CD14-positive monocyte (primary cell): ENCODE results near the gene UTP18. TPM values are rescaled to one million over a fixed set of nuclear protein-coding genes. Genes with fewer than 3 reads are reported as not detected.

Experiments used
- DNase-seq, 3 donors: peaks; one replicate each; pipeline ENCODE4 v3.0.0-alpha.2; 2011 to 2022
- H2AFZ ChIP-seq: 2 replicates; pipeline ENCODE4 v1.6.0; 2012; ENCODE audit warnings: mild to moderate bottlenecking, low read depth, low read length, inconsistent platforms; ENCODE audit not compliant: insufficient read depth, poor library complexity, severe bottlenecking
- H3K27ac ChIP-seq, 2 donors: 1 replicate in 1 of 2; 2 replicates in 1 of 2; pipeline ENCODE4 v1.5.1; 2012 to 2013; ENCODE audit warnings: low read length in 2 of 2, control low read depth in 1 of 2, inconsistent platforms in 1 of 2, low read depth in 1 of 2, mild to moderate bottlenecking in 1 of 2
- H3K27me3 ChIP-seq, 2 donors: one replicate each; pipeline versions ENCODE4 v1.6.0 to v1.6.1; 2011 to 2013; ENCODE audit warnings: low read length in 2 of 2; ENCODE audit not compliant: control insufficient read depth in 2 of 2, insufficient read depth in 2 of 2
- H3K36me3 ChIP-seq, 2 donors: replicated peaks in 1 of 2; 1 replicate in 1 of 2; 2 replicates in 1 of 2; pipeline versions ENCODE4 v1.5.1 to v1.6.1; 2012 to 2013; ENCODE audit warnings: low read length in 2 of 2, control low read depth in 1 of 2, inconsistent platforms in 1 of 2, mild to moderate bottlenecking in 1 of 2; ENCODE audit not compliant: insufficient read depth in 2 of 2, control insufficient read depth in 1 of 2
- H3K4me1 ChIP-seq, 2 donors: 1 replicate in 1 of 2; 2 replicates in 1 of 2; pipeline versions ENCODE4 v1.5.1 to v1.6.1; 2012 to 2013; ENCODE audit warnings: low read length in 2 of 2, control low read depth in 1 of 2, inconsistent platforms in 1 of 2, mild to moderate bottlenecking in 1 of 2, moderate library complexity in 1 of 2; ENCODE audit not compliant: insufficient read depth in 2 of 2, control insufficient read depth in 1 of 2
- H3K4me2 ChIP-seq: replicated peaks from 2 replicates; pipeline ENCODE3; 2012; ENCODE audit warnings: low read length, moderate library complexity, mild to moderate bottlenecking; ENCODE audit not compliant: poor library complexity, severe bottlenecking; ENCODE audit errors: extremely low read depth
- H3K4me3 ChIP-seq, 3 experiments: fragments of 200-600 bp in 1 of 3; sonication (generic) in 1 of 3; replicated peaks in 1 of 3; 1 replicate in 2 of 3; 2 replicates in 1 of 3; pipeline ENCODE4 v1.5.1; 2011 to 2013; ENCODE audit warnings: low read length in 3 of 3, mild to moderate bottlenecking in 3 of 3, control low read depth in 2 of 3, low read depth in 2 of 3, inconsistent platforms in 1 of 3, moderate library complexity in 1 of 3
- H3K79me2 ChIP-seq: 2 replicates; pipeline ENCODE4 v1.6.0; 2012; ENCODE audit warnings: mild to moderate bottlenecking, control low read depth, inconsistent platforms, low read length, moderate library complexity; ENCODE audit not compliant: insufficient read depth
- H3K9ac ChIP-seq: 2 replicates; pipeline ENCODE4 v1.6.0; 2017; ENCODE audit warnings: low read length, mild to moderate bottlenecking; ENCODE audit not compliant: insufficient read depth, poor library complexity, severe bottlenecking
- H3K9me3 ChIP-seq, 2 donors: replicated peaks in 1 of 2; 1 replicate in 1 of 2; 2 replicates in 1 of 2; pipeline versions ENCODE4 v1.5.1 to v1.6.1; 2012 to 2013; ENCODE audit warnings: low read length in 2 of 2, control low read depth in 1 of 2; ENCODE audit not compliant: control insufficient read depth in 1 of 2, insufficient read depth in 1 of 2
- H4K20me1 ChIP-seq: 2 replicates; pipeline ENCODE4 v1.6.0; 2012; ENCODE audit warnings: mild to moderate bottlenecking, low read length, control low read depth, moderate library complexity; ENCODE audit not compliant: insufficient read depth
- H3K27ac Mint-ChIP-seq, 7 donors: one replicate each; pipeline ENCODE4 v1.8.0; 2020; ENCODE audit warnings: mild to moderate bottlenecking in 7 of 7, mixed read lengths in 7 of 7, moderate library complexity in 6 of 7, inconsistent platforms in 2 of 7
- H3K27me3 Mint-ChIP-seq, 3 donors: one replicate each; pipeline ENCODE4 v1.8.0; 2021 to 2022; ENCODE audit warnings: low read depth in 3 of 3, mild to moderate bottlenecking in 3 of 3, mixed read lengths in 3 of 3, moderate library complexity in 3 of 3, inconsistent platforms in 1 of 3
- H3K36me3 Mint-ChIP-seq, 2 donors: one replicate each; pipeline ENCODE4 v1.8.0; 2020; ENCODE audit warnings: mixed read lengths in 2 of 2, inconsistent platforms in 1 of 2, mild to moderate bottlenecking in 1 of 2
- H3K4me1 Mint-ChIP-seq: one replicate; pipeline ENCODE4 v1.8.0; 2020; ENCODE audit warnings: mild to moderate bottlenecking, mixed read lengths
- H3K4me3 Mint-ChIP-seq, 2 donors: one replicate each; pipeline ENCODE4 v1.8.0; 2020; ENCODE audit warnings: mild to moderate bottlenecking in 2 of 2, mixed read lengths in 2 of 2, moderate library complexity in 1 of 2
- H3K9me3 Mint-ChIP-seq, 7 donors: one replicate each; pipeline ENCODE4 v1.8.0; 2020 to 2022; ENCODE audit warnings: mixed read lengths in 7 of 7, mild to moderate bottlenecking in 6 of 7, moderate library complexity in 6 of 7, inconsistent platforms in 2 of 7
- WGBS: methylation state at CpG from one replicate; pipeline ENCODE4 v1.1.5; 2013; ENCODE audit warnings: missing lambda C conversion rate; ENCODE audit not compliant: insufficient coverage; 5-methylcytosine and 5-hydroxymethylcytosine counted together
- intact Hi-C, 2 donors: fragments of 100-400 bp; cut with micrococcal nuclease; formaldehyde crosslinking; loops; one replicate each; pipeline versions ENCODE4 v1.15.0 to v1.15.1; 2023
- polyA plus RNA-seq, 3 donors: library from polyadenylated mRNA; depleted of rRNA in 1 of 3; unstranded in 2 of 3; stranded (reverse) in 1 of 3; fragments of 300-500 nt in 2 of 3; fragments of >200 nt in 1 of 3; fragmentation: Illumina TruSeq in 2 of 3; gene quantifications; 1 replicate in 2 of 3; 2 replicates in 1 of 3; pipeline ENCODE4 v1.2.3, GENCODE V29; 2012 to 2021
- TF ChIP-seq, protein P1 (sequence below): fragments of 200-600 bp; IDR thresholded peaks from one replicate; pipeline ENCODE4 v1.8.0; 2022; ENCODE audit warnings: antibody characterized with exemption, mild to moderate bottlenecking

Gene UTP18
- polyA plus RNA-seq, 3 donors: 13.0 to 31.9 (median 31.6) TPM

DNA sequence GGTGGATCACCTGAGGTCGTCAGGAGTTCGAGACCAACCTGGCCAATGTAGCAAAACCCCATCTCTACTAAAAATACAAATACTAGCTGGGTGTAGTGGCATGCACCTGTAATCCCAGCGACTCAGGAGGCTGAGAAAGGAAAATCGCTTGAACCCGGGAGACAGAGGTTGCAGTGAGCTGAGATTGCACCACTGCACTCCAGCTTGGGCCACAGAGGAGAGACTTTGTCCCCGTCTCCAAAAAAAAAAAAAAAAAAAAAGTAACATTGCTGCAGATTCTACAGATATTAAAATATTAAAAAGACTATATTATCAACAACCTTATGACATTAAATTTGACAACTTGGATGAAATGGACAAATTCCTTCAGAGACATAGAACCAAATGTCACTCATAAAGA lies 26.2 kb upstream of the UTP18 start:
- no CpG with 5 or more reads among the region's 6 CpGs for WGBS
- no peaks in the 10 kb centered on the region for H3K9me3 ChIP-seq
- Mint-ChIP-seq H3K4me3 (no peak overlapping the region), H3K9me3 (no peaks in the 10 kb centered on the region), H3K36me3 (peaks cover 3 to 4% of the 10 kb centered on the region in 2 donors), H3K27ac (peak overlapping the region in 1 of 7 donors; percentile 35), H3K4me1 (peaks cover 36% of the 10 kb centered on the region), H3K27me3 (peaks cover 0 to 3% (median 0%) of the 10 kb centered on the region in 3 donors)
- no peak overlapping the region for H3K27ac ChIP-seq
- TF ChIP-seq, protein P1, sequence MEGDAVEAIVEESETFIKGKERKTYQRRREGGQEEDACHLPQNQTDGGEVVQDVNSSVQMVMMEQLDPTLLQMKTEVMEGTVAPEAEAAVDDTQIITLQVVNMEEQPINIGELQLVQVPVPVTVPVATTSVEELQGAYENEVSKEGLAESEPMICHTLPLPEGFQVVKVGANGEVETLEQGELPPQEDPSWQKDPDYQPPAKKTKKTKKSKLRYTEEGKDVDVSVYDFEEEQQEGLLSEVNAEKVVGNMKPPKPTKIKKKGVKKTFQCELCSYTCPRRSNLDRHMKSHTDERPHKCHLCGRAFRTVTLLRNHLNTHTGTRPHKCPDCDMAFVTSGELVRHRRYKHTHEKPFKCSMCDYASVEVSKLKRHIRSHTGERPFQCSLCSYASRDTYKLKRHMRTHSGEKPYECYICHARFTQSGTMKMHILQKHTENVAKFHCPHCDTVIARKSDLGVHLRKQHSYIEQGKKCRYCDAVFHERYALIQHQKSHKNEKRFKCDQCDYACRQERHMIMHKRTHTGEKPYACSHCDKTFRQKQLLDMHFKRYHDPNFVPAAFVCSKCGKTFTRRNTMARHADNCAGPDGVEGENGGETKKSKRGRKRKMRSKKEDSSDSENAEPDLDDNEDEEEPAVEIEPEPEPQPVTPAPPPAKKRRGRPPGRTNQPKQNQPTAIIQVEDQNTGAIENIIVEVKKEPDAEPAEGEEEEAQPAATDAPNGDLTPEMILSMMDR: no peak
- peaks cover 13 to 17% of the 10 kb centered on the region in 2 donors for H3K4me1 ChIP-seq
- peaks cover 89% of the 10 kb centered on the region for H4K20me1 ChIP-seq
- H3K4me2 ChIP-seq: no peak overlapping the region
- DNase-seq: no peak
- intact Hi-C loops: no loop called here
- no peak overlapping the region for H3K9ac ChIP-seq
- H3K79me2 ChIP-seq: peaks cover 76% of the 10 kb centered on the region
- H3K36me3 ChIP-seq: no peaks in the 10 kb centered on the region
- no peaks in the 10 kb centered on the region for H3K27me3 ChIP-seq
- no peak overlapping the region for H3K4me3 ChIP-seq
- H2AFZ ChIP-seq: no peak overlapping the region

GRCh38 chr17:51238255-51238887 lies 22.0 kb upstream of the UTP18 start:
- peaks cover 58% of the 10 kb centered on the region for H4K20me1 ChIP-seq
- no peak overlapping the region for H3K4me3 ChIP-seq

More at GRCh38 chr17:51238255-51238887, 22.0 kb upstream of the UTP18 start:
- H3K36me3 ChIP-seq: no peaks in the 10 kb centered on the region
- no peaks in the 10 kb centered on the region for H3K9me3 ChIP-seq
- peak; percentile 26 to 46 (median 36) for DNase-seq
- no peak overlapping the region for H3K9ac ChIP-seq
- peaks cover 54% of the 10 kb centered on the region for H3K79me2 ChIP-seq
- H3K4me2 ChIP-seq: peak overlapping the region; percentile 35
- Mint-ChIP-seq H3K4me1 (peaks cover 17% of the 10 kb centered on the region), H3K9me3 (no peaks in the 10 kb centered on the region), H3K27ac (peak overlapping the region in 5 of 7 donors; percentile 16 to 73 (median 65)), H3K27me3 (no peaks in the 10 kb centered on the region), H3K4me3 (peak overlapping the region in 1 of 2 donors; percentile 56), H3K36me3 (peaks cover under 1 to 11% of the 10 kb centered on the region in 2 donors)
- TF ChIP-seq, protein P1: no peak
- WGBS: 0% methylated on average over 3 of the region's 6 CpGs
- no peaks in the 10 kb centered on the region for H3K27me3 ChIP-seq
- H3K27ac ChIP-seq: no peak overlapping the region
- H2AFZ ChIP-seq: no peak overlapping the region
- intact Hi-C loops: no loop called here
- H3K4me1 ChIP-seq: peaks cover 10 to 13% of the 10 kb centered on the region in 2 donors
